CD14-positive monocyte (primary cell): ENCODE measurements around the gene SEC22A. TPM values are rescaled to one million over a fixed set of nuclear protein-coding genes. Genes with fewer than 3 reads are reported as not detected.

Experiments used
- DNase-seq, 3 donors: peaks; one replicate each; pipeline ENCODE4 v3.0.0-alpha.2; 2011 to 2022
- H2AFZ ChIP-seq: 2 replicates; pipeline ENCODE4 v1.6.0; 2012; ENCODE audit warnings: mild to moderate bottlenecking, low read depth, low read length, inconsistent platforms; ENCODE audit not compliant: insufficient read depth, poor library complexity, severe bottlenecking
- H3K27ac ChIP-seq, 2 donors: 1 replicate in 1 of 2; 2 replicates in 1 of 2; pipeline ENCODE4 v1.5.1; 2012 to 2013; ENCODE audit warnings: low read length in 2 of 2, control low read depth in 1 of 2, inconsistent platforms in 1 of 2, low read depth in 1 of 2, mild to moderate bottlenecking in 1 of 2
- H3K27me3 ChIP-seq, 2 donors: one replicate each; pipeline versions ENCODE4 v1.6.0 to v1.6.1; 2011 to 2013; ENCODE audit warnings: low read length in 2 of 2; ENCODE audit not compliant: control insufficient read depth in 2 of 2, insufficient read depth in 2 of 2
- H3K36me3 ChIP-seq, 2 donors: replicated peaks in 1 of 2; 1 replicate in 1 of 2; 2 replicates in 1 of 2; pipeline versions ENCODE4 v1.5.1 to v1.6.1; 2012 to 2013; ENCODE audit warnings: low read length in 2 of 2, control low read depth in 1 of 2, inconsistent platforms in 1 of 2, mild to moderate bottlenecking in 1 of 2; ENCODE audit not compliant: insufficient read depth in 2 of 2, control insufficient read depth in 1 of 2
- H3K4me1 ChIP-seq, 2 donors: 1 replicate in 1 of 2; 2 replicates in 1 of 2; pipeline versions ENCODE4 v1.5.1 to v1.6.1; 2012 to 2013; ENCODE audit warnings: low read length in 2 of 2, control low read depth in 1 of 2, inconsistent platforms in 1 of 2, mild to moderate bottlenecking in 1 of 2, moderate library complexity in 1 of 2; ENCODE audit not compliant: insufficient read depth in 2 of 2, control insufficient read depth in 1 of 2
- H3K4me2 ChIP-seq: replicated peaks from 2 replicates; pipeline ENCODE3; 2012; ENCODE audit warnings: low read length, moderate library complexity, mild to moderate bottlenecking; ENCODE audit not compliant: poor library complexity, severe bottlenecking; ENCODE audit errors: extremely low read depth
- H3K4me3 ChIP-seq, 3 experiments: fragments of 200-600 bp in 1 of 3; sonication (generic) in 1 of 3; replicated peaks in 1 of 3; 1 replicate in 2 of 3; 2 replicates in 1 of 3; pipeline ENCODE4 v1.5.1; 2011 to 2013; ENCODE audit warnings: low read length in 3 of 3, mild to moderate bottlenecking in 3 of 3, control low read depth in 2 of 3, low read depth in 2 of 3, inconsistent platforms in 1 of 3, moderate library complexity in 1 of 3
- H3K79me2 ChIP-seq: 2 replicates; pipeline ENCODE4 v1.6.0; 2012; ENCODE audit warnings: mild to moderate bottlenecking, control low read depth, inconsistent platforms, low read length, moderate library complexity; ENCODE audit not compliant: insufficient read depth
- H3K9ac ChIP-seq: 2 replicates; pipeline ENCODE4 v1.6.0; 2017; ENCODE audit warnings: low read length, mild to moderate bottlenecking; ENCODE audit not compliant: insufficient read depth, poor library complexity, severe bottlenecking
- H3K9me3 ChIP-seq, 2 donors: replicated peaks in 1 of 2; 1 replicate in 1 of 2; 2 replicates in 1 of 2; pipeline versions ENCODE4 v1.5.1 to v1.6.1; 2012 to 2013; ENCODE audit warnings: low read length in 2 of 2, control low read depth in 1 of 2; ENCODE audit not compliant: control insufficient read depth in 1 of 2, insufficient read depth in 1 of 2
- H4K20me1 ChIP-seq: 2 replicates; pipeline ENCODE4 v1.6.0; 2012; ENCODE audit warnings: mild to moderate bottlenecking, low read length, control low read depth, moderate library complexity; ENCODE audit not compliant: insufficient read depth
- H3K27ac Mint-ChIP-seq, 7 donors: one replicate each; pipeline ENCODE4 v1.8.0; 2020; ENCODE audit warnings: mild to moderate bottlenecking in 7 of 7, mixed read lengths in 7 of 7, moderate library complexity in 6 of 7, inconsistent platforms in 2 of 7
- H3K27me3 Mint-ChIP-seq, 3 donors: one replicate each; pipeline ENCODE4 v1.8.0; 2021 to 2022; ENCODE audit warnings: low read depth in 3 of 3, mild to moderate bottlenecking in 3 of 3, mixed read lengths in 3 of 3, moderate library complexity in 3 of 3, inconsistent platforms in 1 of 3
- H3K36me3 Mint-ChIP-seq, 2 donors: one replicate each; pipeline ENCODE4 v1.8.0; 2020; ENCODE audit warnings: mixed read lengths in 2 of 2, inconsistent platforms in 1 of 2, mild to moderate bottlenecking in 1 of 2
- H3K4me1 Mint-ChIP-seq: one replicate; pipeline ENCODE4 v1.8.0; 2020; ENCODE audit warnings: mild to moderate bottlenecking, mixed read lengths
- H3K4me3 Mint-ChIP-seq, 2 donors: one replicate each; pipeline ENCODE4 v1.8.0; 2020; ENCODE audit warnings: mild to moderate bottlenecking in 2 of 2, mixed read lengths in 2 of 2, moderate library complexity in 1 of 2
- H3K9me3 Mint-ChIP-seq, 7 donors: one replicate each; pipeline ENCODE4 v1.8.0; 2020 to 2022; ENCODE audit warnings: mixed read lengths in 7 of 7, mild to moderate bottlenecking in 6 of 7, moderate library complexity in 6 of 7, inconsistent platforms in 2 of 7
- CTCF ChIP-seq: fragments of 200-600 bp; IDR thresholded peaks from one replicate; pipeline ENCODE4 v1.8.0; 2022; ENCODE audit warnings: antibody characterized with exemption, mild to moderate bottlenecking
- WGBS: methylation state at CpG from one replicate; pipeline ENCODE4 v1.1.5; 2013; ENCODE audit warnings: missing lambda C conversion rate; ENCODE audit not compliant: insufficient coverage; 5-methylcytosine and 5-hydroxymethylcytosine counted together
- intact Hi-C, 2 donors: fragments of 100-400 bp; cut with micrococcal nuclease; formaldehyde crosslinking; loops; one replicate each; pipeline versions ENCODE4 v1.15.0 to v1.15.1; 2023
- polyA plus RNA-seq, 3 donors: library from polyadenylated mRNA; depleted of rRNA in 1 of 3; unstranded in 2 of 3; stranded (reverse) in 1 of 3; fragments of 300-500 nt in 2 of 3; fragments of >200 nt in 1 of 3; fragmentation: Illumina TruSeq in 2 of 3; gene quantifications; 1 replicate in 2 of 3; 2 replicates in 1 of 3; pipeline ENCODE4 v1.2.3, GENCODE V29; 2012 to 2021

The SEC22A gene
- polyA plus RNA-seq, 3 donors, result 6.4 to 11.0 (median 8.8) TPM

DNA sequence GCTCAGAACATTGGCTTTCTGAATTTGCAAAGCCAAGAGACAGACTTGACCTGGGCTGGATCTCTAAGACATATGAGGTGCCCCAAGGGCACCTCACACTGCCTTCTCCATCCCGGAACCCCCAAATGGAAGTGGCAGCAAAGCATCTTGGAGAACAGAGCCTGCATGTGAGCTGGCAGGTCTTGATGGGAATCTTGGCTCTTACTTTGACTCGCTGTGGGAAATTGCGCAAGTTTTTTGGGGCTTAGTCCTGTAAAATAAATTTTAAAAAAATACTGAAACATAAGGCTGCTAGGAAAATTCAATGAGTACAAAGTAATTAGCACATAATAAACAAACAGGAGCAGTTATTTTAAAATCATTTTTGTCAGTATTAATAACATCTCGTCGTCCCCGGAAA is 13.7 kb upstream of the SEC22A start:
- intact Hi-C loops, result no loop called here
- Histone ChIP-seq H3K4me3 (no peak overlapping the region), H3K4me2 (no peak overlapping the region), H3K27me3 (no peaks in the 10 kb centered on the region), H3K27ac (no peak overlapping the region), H3K4me1 (peaks cover 10 to 11% of the 10 kb centered on the region in 2 donors), H4K20me1 (no peaks in the 10 kb centered on the region), H3K9ac (no peak overlapping the region), H3K9me3 (no peaks in the 10 kb centered on the region), H3K79me2 (no peaks in the 10 kb centered on the region), H2AFZ (no peak overlapping the region), H3K36me3 (no peaks in the 10 kb centered on the region)
- WGBS, result no CpG with 5 or more reads among the region's 6 CpGs
- Mint-ChIP-seq H3K4me1 (peaks cover 28% of the 10 kb centered on the region), H3K4me3 (no peak overlapping the region), H3K27me3 (no peaks in the 10 kb centered on the region), H3K9me3 (peaks cover 0 to 2% (median 0%) of the 10 kb centered on the region in 7 donors), H3K36me3 (no peaks in the 10 kb centered on the region), H3K27ac (peak overlapping the region in 1 of 7 donors; percentile 73)
- TF ChIP-seq CTCF, result no peak
- no peak for DNase-seq

- Mint-ChIP-seq H3K4me1 (peaks cover 27% of the 10 kb centered on the region), H3K4me3 (no peak overlapping the region), H3K36me3 (no peaks in the 10 kb centered on the region), H3K27me3 (peaks cover 0 to 5% (median 1%) of the 10 kb centered on the region in 3 donors), H3K27ac (peak overlapping the region in 5 of 7 donors; percentile 10 to 80 (median 75)), H3K9me3 (peaks cover 0 to 18% (median 2%) of the 10 kb centered on the region in 7 donors)
- no peaks in the 10 kb centered on the region for H3K27me3 ChIP-seq
- no peaks in the 10 kb centered on the region for H3K36me3 ChIP-seq
- no peak overlapping the region for H3K4me3 ChIP-seq
- no peak for TF ChIP-seq CTCF
- peaks cover 14 to 17% of the 10 kb centered on the region in 2 donors for H3K4me1 ChIP-seq
- no peak overlapping the region for H3K9ac ChIP-seq
- H2AFZ ChIP-seq, result peak overlapping the region; percentile 61
- no peaks in the 10 kb centered on the region for H4K20me1 ChIP-seq
- intact Hi-C loops, result no loop called here
- H3K79me2 ChIP-seq, result no peaks in the 10 kb centered on the region
- peak overlapping the region in 1 of 2 donors; percentile 56 for H3K27ac ChIP-seq
- H3K4me2 ChIP-seq, result no peak overlapping the region
- WGBS, result no CpG with 5 or more reads among the region's 5 CpGs
- no peak for DNase-seq
- no peaks in the 10 kb centered on the region for H3K9me3 ChIP-seq
Measured at GRCh38 chr3:123193448-123194101, 8.2 kb upstream of the SEC22A start.
